Colonic mucosa (tissue), 4 donors: ENCODE results near the gene GNAS. TPM values are rescaled to one million over a fixed set of nuclear protein-coding genes. Genes with fewer than 3 reads are reported as not detected.

Experiments used
- DNase-seq: peaks from one replicate; pipeline ENCODE4 v3.0.0-alpha.2; 2020
- H3K27ac ChIP-seq: fragments of 200-600 bp; one replicate; pipeline ENCODE4 v1.8.0; 2021
- H3K27me3 ChIP-seq: fragments of 200-600 bp; one replicate; pipeline ENCODE4 v1.8.0; 2021
- H3K36me3 ChIP-seq: fragments of 200-600 bp; one replicate; pipeline ENCODE4 v1.8.0; 2021
- H3K4me1 ChIP-seq: fragments of 200-600 bp; one replicate; pipeline ENCODE4 v1.8.0; 2021; ENCODE audit warnings: mild to moderate bottlenecking
- H3K4me3 ChIP-seq: fragments of 200-600 bp; one replicate; pipeline ENCODE4 v1.8.0; 2021
- H3K9ac ChIP-seq, 2 donors: one replicate each; pipeline ENCODE4 v1.7.0; 2013; ENCODE audit warnings: control low read depth in 2 of 2, low read depth in 2 of 2, low read length in 2 of 2
- H3K9me3 ChIP-seq: fragments of 200-600 bp; one replicate; pipeline ENCODE4 v1.8.0; 2021
- CTCF ChIP-seq: fragments of 200-600 bp; IDR thresholded peaks from one replicate; pipeline ENCODE4 v1.8.0; 2022; ENCODE audit warnings: antibody characterized with exemption, mild to moderate bottlenecking
- intact Hi-C: fragments of 100-400 bp; cut with DNase I; formaldehyde crosslinking; loops from one replicate; pipeline ENCODE4 v1.14.1; 2022
- total RNA-seq, 2 donors: library from RNA; stranded (reverse); fragmentation: NEBNext Ultra II Directional in 1 of 2; extraction: Animal tissue kit (Norgen Biotek cat#: 25700) in 1 of 2; gene quantifications; one replicate each; pipeline ENCODE4 v1.2.1, GENCODE V29; 2021
- donor health status: healthy.
- donor health status: DM: no; HTN: no; CAD: no.
- donor health status: DM: no; HTN: no; CAD: no.

The GNAS gene
- total RNA-seq, 2 donors from 2014 or later, result 683 to 715 TPM

- Histone ChIP-seq H3K9me3 (no peaks in the 10 kb centered on the region), H3K27me3 (no peaks in the 10 kb centered on the region), H3K27ac (peak overlapping the region; percentile 89), H3K36me3 (no peaks in the 10 kb centered on the region), H3K4me1 (peaks cover 6% of the 10 kb centered on the region), H3K4me3 (peak overlapping the region; percentile 48), H3K9ac (peak overlapping the region; percentile 10 to 81)
- DNase-seq, result no peak
- no peak for TF ChIP-seq CTCF
- intact Hi-C loops, result loop anchor here (5.0 kb wide), 1 partner anchor 153 kb away; the partner anchor contains the start of gene PRELID3B
Measured at GRCh38 chr20:58889334-58889760, 36.8 kb downstream of the GNAS start.

- no peaks in the 10 kb centered on the region for H3K9me3 ChIP-seq
- peak overlapping the region; percentile 81 to 85 for H3K9ac ChIP-seq
- H3K4me3 ChIP-seq, result peak overlapping the region; percentile 48
- H3K4me1 ChIP-seq, result peaks cover 11% of the 10 kb centered on the region
- peak overlapping the region; percentile 89 for H3K27ac ChIP-seq
- H3K36me3 ChIP-seq, result no peaks in the 10 kb centered on the region
- no peaks in the 10 kb centered on the region for H3K27me3 ChIP-seq
- intact Hi-C loops, result loop anchor here (5.0 kb wide), 1 partner anchor 152 kb away; the partner anchor contains the start of gene PRELID3B
- no peak for DNase-seq
- TF ChIP-seq CTCF, result no peak
Measured at GRCh38 chr20:58889798-58890517, 37.4 kb downstream of the GNAS start.

- DNase-seq, result peak; percentile 72
- H3K4me1 ChIP-seq, result peaks cover 14% of the 10 kb centered on the region
- intact Hi-C loops, result no loop called here
- TF ChIP-seq CTCF, result no peak
- peak overlapping the region; percentile 81 to 85 for H3K9ac ChIP-seq
- peak overlapping the region; percentile 89 for H3K27ac ChIP-seq
- H3K9me3 ChIP-seq, result no peaks in the 10 kb centered on the region
- peak overlapping the region; percentile 48 for H3K4me3 ChIP-seq
- H3K36me3 ChIP-seq, result no peaks in the 10 kb centered on the region
- H3K27me3 ChIP-seq, result no peaks in the 10 kb centered on the region
Measured at GRCh38 chr20:58890518-58891085, 38.1 kb downstream of the GNAS start.

GRCh38 chr20:58891086-58891717 is 38.7 kb downstream of the GNAS start:
- peak overlapping the region; percentile 81 to 85 for H3K9ac ChIP-seq
- H3K27me3 ChIP-seq, result no peaks in the 10 kb centered on the region
- no peaks in the 10 kb centered on the region for H3K36me3 ChIP-seq
- intact Hi-C loops, result no loop called here
- peak overlapping the region; percentile 89 for H3K27ac ChIP-seq
- H3K9me3 ChIP-seq, result no peaks in the 10 kb centered on the region
- no peak for TF ChIP-seq CTCF
- peak overlapping the region; percentile 56 for H3K4me3 ChIP-seq
- H3K4me1 ChIP-seq, result peaks cover 14% of the 10 kb centered on the region
- DNase-seq, result peak; percentile 78

GRCh38 chr20:58891718-58892140 is 39.2 kb downstream of the GNAS start:
- Histone ChIP-seq H3K4me3 (peak overlapping the region; percentile 56), H3K9ac (peak overlapping the region; percentile 87 to 91), H3K27ac (peak overlapping the region; percentile 92), H3K36me3 (no peaks in the 10 kb centered on the region), H3K9me3 (no peaks in the 10 kb centered on the region), H3K27me3 (no peaks in the 10 kb centered on the region), H3K4me1 (peaks cover 14% of the 10 kb centered on the region)
- peak; percentile 29 for DNase-seq
- intact Hi-C loops, result no loop called here
- TF ChIP-seq CTCF, result no peak
